ENCODE data around the gene PLD3.

- no peak for TF ChIP-seq CTCF (conservative IDR thresholded peaks at IDR 0.05; ENCODE audit: low read length)
- TF ChIP-seq EZH2phosphoT487 (IDR thresholded peaks at IDR 0.05; ENCODE audit: borderline replicate concordance, low read depth, low read length), result no peak
Observed at GRCh38 chr19:40411125-40411842, 62.8 kb downstream of the PLD3 start.
